ENCODE measurements around the gene SOCS6.
A peak's percentile ranks its signal among the peaks of the same experiment; 100 is the strongest.
"Not testable (repeated sequence)": the region's sequence is repeated elsewhere in the genome, so short reads cannot be mapped to it uniquely, and the experiment has no call there.

Gene SOCS6

GRCh38 chr18:70324897-70325296 lies 36.1 kb downstream of the SOCS6 start:
- DNase-seq: no peak

- no peak for DNase-seq
Observed at GRCh38 chr18:70326255-70326654, 37.4 kb downstream of the SOCS6 start.

GRCh38 chr18:70328169-70328568 lies 39.3 kb downstream of the SOCS6 start:
- DNase-seq: no peak

GRCh38 chr18:70329071-70329470 lies 40.2 kb downstream of the SOCS6 start:
- DNase-seq: no peak

GRCh38 chr18:70330887-70331286 lies 42.0 kb downstream of the SOCS6 start:
- no peak for DNase-seq

DNA sequence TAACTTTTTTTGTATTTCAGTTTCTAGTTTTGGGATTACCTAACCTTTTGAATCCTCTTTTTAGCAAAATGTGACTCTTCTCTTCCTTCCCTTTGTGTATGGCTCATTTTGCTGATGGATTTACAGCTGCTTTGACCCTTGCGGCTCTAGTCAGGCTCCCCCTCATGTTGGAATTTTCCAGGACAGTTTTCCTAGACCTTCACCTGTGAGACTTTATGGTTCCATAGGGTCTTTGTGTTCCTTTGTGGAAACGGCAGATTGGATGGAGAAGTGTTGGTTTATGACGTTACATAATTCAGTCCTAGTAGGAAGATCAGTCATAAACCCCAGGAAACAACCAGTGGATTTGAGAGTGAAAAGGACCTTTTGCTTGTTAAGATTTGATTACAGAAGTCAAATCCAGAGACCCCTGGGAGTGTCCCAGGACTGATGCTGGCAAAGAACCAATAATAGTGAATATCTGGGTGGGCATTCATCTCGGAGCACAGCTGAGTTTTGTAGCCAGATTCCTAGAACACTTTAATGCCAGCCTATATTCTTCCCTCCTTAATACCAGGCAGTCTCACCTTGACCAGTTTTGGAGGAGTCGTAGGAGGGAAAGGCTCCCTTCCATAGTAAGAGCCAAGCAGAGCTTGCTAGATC lies 42.7 kb downstream of the SOCS6 start:
- no peak for DNase-seq

GRCh38 chr18:70332694-70333093 lies 43.8 kb downstream of the SOCS6 start:
- no peak for DNase-seq

GRCh38 chr18:70333316-70333715 lies 44.5 kb downstream of the SOCS6 start:
- DNase-seq: no peak

GRCh38 chr18:70333757-70334156 lies 44.9 kb downstream of the SOCS6 start:
- DNase-seq: peak; percentile 5 to 16

- DNase-seq: no peak
Observed at GRCh38 chr18:70334264-70334663, 45.4 kb downstream of the SOCS6 start.

DNA sequence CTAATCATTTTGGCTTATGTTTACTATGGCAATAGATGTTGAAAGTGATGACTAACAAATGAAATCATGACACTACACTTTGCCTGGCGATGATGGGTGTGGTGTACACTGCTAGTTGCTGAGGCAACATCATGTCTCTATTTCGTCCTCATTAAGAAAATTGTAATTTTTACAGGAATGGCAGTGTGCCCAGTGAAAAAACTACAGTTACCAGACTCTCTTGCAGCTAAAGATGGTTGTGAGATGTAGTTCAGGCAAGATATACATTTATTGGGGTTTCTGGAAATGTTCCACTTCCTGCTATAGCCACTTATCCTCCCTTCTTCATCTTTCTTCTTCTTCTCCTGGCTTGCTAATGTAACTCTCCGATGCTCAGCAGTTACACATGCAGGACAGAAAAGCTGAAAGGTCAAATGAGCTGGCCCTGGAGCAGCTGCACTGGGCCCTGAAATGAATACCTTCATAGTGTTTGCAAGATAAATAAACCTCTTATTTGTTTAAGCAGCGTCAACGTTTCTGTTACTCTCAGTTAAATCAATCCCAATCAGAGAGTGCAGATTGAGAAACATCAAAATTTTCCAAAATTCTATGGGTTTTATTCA lies 46.0 kb downstream of the SOCS6 start:
- no peak for DNase-seq

DNA sequence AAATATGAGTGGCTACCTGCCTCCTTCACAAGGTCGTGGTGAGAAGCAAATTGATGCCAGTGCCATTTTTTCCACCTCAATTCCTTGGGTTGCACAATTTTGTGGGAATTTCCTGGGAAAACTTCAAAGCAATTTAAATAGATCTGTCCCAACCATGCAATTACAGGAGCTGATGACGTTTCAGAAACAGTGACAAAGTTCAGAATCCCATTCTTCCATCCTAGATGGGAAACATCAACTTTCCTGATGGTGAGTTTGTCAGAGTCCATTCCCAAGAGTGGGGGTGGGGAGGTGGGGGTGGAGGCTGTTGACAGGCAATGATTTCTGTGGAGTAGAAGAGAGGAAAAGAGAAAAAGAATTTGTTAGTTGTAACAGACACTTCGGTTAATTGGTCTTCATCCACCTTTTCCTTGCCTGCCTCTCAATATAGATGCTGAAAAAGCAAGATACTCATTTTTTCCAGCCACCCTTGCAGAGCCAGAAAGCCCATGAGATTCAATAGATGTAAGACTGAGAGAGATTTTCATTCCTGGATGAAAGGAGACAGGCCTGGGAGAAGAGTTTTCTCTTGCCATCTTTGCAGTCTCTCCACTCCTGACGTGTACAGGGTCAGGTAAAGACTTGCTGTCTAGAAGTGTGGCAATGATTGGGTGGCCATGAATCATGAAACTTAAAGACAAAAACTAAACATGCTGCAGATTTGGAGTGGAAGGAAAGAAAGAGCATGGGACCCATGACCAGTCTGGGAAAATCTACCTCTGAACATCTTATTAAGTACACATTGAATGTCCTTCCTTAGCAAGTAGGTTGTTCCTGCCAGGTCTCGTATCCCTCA lies 47.3 kb downstream of the SOCS6 start:
- DNase-seq: no peak

- DNase-seq: peak; percentile 34 to 75
Observed at GRCh38 chr18:70337139-70337972, 48.5 kb downstream of the SOCS6 start.

- DNase-seq: no peak
Observed at GRCh38 chr18:70338890-70339289, 50.0 kb downstream of the SOCS6 start.

GRCh38 chr18:70339915-70340314 lies 51.1 kb downstream of the SOCS6 start:
- no peak for DNase-seq

GRCh38 chr18:70348481-70348880 lies 59.6 kb downstream of the SOCS6 start:
- DNase-seq: not testable (repeated sequence)

GRCh38 chr18:70349316-70349715 lies 60.5 kb downstream of the SOCS6 start:
- no peak for DNase-seq

- no peak for DNase-seq
Observed at GRCh38 chr18:70354080-70354479, 65.2 kb downstream of the SOCS6 start.

- no peak for DNase-seq
Observed at GRCh38 chr18:70354771-70355170, 65.9 kb downstream of the SOCS6 start.

GRCh38 chr18:70355620-70356385 lies 67.0 kb downstream of the SOCS6 start:
- DNase-seq: no peak

GRCh38 chr18:70358105-70358406 lies 69.2 kb downstream of the SOCS6 start:
- peak; percentile 46 to 79 for DNase-seq

DNA sequence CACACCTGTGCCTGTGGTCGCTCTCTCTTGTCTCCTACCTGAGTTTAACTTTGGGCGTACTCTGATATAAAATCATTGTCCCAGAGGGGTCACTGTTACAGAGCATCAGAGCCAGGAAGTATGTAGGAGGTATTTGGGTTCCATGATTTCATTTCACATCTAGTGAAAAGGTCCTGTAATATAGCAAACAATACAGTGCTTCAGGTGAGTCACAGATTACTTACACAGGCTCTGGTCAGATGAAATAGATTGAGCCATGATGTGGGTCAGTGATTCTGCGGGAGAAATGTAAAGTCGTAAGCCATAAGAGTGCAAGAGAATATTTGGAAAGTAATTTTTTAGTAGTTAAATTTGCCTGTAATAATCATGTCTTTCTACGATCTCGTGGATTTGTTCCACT lies 70.2 kb downstream of the SOCS6 start:
- DNase-seq: no peak

- no peak for DNase-seq
Observed at GRCh38 chr18:70362258-70362657, 73.4 kb downstream of the SOCS6 start.
